Nasal cavity respiratory epithelium epithelial cell of viscerocranial mucosa (primary cell): ENCODE data around the gene LRRC4B. TPM values are rescaled to one million over a fixed set of nuclear protein-coding genes. Genes with fewer than 3 reads are reported as not detected.

Experiments
- total RNA-seq: library from RNA; depleted of rRNA; stranded (reverse); fragments of >200 nt; gene quantifications from 2 replicates; pipeline ENCODE4 v1.2.3, GENCODE V29; 2014

The LRRC4B gene, protein sequence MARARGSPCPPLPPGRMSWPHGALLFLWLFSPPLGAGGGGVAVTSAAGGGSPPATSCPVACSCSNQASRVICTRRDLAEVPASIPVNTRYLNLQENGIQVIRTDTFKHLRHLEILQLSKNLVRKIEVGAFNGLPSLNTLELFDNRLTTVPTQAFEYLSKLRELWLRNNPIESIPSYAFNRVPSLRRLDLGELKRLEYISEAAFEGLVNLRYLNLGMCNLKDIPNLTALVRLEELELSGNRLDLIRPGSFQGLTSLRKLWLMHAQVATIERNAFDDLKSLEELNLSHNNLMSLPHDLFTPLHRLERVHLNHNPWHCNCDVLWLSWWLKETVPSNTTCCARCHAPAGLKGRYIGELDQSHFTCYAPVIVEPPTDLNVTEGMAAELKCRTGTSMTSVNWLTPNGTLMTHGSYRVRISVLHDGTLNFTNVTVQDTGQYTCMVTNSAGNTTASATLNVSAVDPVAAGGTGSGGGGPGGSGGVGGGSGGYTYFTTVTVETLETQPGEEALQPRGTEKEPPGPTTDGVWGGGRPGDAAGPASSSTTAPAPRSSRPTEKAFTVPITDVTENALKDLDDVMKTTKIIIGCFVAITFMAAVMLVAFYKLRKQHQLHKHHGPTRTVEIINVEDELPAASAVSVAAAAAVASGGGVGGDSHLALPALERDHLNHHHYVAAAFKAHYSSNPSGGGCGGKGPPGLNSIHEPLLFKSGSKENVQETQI
- total RNA-seq: not detected in 2 replicates

DNA sequence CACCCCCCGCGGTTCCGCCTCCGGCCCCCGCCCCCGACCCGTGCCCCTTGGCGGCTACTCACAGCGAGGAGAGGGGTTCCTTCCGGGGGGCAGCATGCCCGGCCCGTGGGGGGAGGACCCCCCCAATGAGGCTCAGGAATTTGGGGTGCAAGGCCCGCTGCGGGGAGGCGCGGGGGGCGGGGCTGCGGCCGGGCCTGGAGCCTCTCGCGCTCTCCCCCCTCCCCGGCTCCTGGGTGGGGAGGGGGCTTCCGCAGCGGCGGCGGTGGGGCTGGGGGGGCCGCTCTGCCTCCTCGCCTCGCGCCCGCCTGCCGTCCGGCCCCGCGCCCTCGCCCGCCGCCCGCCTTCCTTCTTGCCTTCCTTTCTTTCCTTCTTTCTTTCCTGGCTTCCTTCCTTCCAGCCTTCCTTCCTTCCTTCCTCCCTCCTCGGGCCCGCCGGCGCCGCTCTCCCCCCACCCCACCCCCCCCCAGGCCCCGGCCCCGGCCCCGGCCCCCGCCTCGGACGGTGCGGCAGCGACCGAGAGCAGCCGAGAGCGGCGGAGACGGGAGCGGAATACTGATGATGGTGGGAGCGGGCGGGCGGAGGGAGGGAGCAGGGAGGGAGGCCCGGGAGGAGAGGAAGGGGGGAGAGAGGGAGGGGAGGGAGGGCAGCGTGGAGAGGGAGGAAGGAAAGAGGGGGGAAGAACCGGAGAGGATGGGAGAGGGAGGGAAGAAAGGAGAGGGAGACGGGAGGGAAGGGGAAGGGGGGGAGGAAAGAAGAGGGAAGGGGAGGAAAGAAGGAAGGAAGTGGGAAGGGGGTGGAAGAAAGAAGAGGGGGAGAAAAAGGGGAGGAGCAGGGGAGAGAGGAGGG lies at the start of gene LRRC4B:
Gene LRRC4B, minus strand, starts transcription at position 554 of the 846 bp plus-strand sequence. CDS start 19,597 bp downstream, outside the sequence.

DNA sequence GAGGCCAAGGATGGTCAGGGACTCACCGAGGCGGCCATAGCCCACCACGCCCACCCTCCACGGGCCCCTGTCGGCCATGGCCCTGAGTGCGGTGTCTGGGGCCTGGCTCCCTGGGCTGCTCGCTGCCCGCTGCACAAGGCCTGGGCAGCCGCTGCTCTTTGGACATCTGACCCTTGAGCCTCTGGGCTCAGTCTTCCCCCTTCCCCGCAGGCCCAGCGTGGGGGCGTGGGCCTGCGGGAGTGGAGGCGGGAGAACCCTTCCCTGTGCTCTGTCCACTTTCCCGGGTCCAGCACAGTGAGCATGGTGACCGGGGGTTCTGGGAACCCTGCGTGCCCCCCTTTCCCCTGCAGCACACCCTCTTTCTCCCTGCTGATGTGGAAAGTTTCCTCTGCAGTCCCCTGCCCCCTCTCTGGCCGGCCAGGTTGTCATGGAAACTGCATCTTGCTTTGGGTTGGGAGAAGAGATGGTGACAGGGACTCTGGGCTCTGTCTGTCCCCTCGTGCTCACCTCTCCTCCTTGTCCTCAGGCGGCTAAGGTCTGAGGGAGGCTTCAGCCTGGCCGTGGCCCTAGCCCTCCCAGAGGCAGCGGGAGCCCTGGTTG lies 54.4 kb downstream of the LRRC4B start, which contains the start of gene ASPDH:
Gene ASPDH, minus strand, starts transcription at position 168 of the 600 bp plus-strand sequence. Its CDS starts 90 bp downstream, at position 78.

DNA sequence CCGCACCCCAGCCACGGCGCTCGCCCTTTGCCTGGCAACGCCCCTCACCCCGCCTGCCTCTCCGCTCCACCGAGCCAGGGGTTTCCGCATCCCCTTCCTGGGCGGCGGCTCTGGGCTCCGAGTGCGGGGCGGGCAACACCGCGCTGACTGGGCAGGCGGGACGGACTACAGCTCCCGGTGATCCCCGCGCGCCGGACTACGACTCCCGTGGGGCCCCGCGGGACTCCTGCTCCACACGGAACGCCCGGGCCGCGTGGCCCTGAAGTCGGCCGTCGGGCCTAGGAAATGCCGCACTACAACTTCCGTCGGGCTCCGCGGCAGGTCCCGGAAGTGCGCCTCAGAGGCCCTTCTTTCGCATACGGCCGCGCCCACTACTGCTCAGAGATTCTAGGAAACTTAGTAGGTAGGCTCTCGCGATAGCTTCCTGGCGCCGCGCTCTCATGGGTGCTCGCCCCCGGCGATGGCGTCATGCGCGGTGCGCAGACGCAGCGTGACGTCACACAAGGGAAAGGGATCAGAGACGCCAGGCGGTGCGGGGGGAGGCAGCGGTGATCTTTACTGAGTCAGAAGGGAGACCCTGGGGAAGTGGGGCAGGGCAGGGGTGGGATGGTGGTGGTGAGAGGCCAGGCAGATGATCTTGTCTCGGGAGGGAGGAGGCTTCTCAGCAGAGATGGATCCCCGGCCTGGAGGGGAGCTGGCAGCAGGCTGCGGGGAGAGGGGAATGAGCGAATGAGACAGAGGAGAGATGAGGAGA lies 57.0 kb downstream of the LRRC4B start, which contains the start of gene JOSD2:
Gene JOSD2, minus strand, starts transcription at position 123 of the 754 bp plus-strand sequence. CDS start 760 bp downstream, outside the sequence.

DNA sequence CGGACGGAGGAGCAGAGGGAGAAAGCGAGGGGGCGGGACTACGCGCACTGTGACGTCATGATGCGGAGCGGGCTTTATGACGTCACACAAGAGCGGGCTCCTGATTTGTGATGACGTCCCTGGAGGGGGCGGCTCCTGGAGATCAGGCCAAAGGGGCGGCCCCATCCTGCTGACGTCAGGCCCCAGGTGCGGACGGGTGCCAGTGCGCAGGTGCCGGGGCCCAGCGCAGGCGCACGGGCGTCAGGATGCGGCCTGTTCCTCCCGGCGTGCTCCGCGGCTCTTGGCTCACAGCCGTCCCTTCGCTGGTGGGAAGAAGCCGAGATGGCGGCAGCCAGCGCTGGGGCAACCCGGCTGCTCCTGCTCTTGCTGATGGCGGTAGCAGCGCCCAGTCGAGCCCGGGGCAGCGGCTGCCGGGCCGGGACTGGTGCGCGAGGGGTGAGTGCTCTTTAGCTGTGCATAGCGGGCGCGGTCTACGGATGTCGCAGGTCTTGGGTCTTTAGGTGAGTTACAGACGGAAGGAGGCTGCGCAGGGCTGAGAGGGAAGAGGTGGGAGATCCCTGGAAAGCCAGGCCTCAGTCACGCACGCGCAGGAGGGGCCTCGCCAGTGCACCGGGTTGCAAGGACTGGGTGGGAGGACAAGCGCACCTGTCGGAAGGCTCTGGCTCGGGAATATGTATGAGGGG lies 91.9 kb downstream of the LRRC4B start, which contains the start of the genes EMC10 and GARIN5A:
Gene EMC10, plus strand, starts transcription at position 284 of the 683 bp plus-strand sequence. Its CDS starts 38 bp downstream, at position 322.
Gene GARIN5A, minus strand, starts transcription at position 625 of the 683 bp plus-strand sequence. Its CDS starts 460 bp downstream, at position 165.

Other genes starting within 250 kb of the LRRC4B start
- under 0.01 and 0.36 TPM in 2 replicates for gene KCNC3, start 239.1 kb downstream of the LRRC4B start, total RNA-seq
- under 0.01 and 0.78 TPM in 2 replicates for gene NAPSA, start 202.8 kb downstream of the LRRC4B start, total RNA-seq
- gene NR1H2, start 192.0 kb downstream of the LRRC4B start, total RNA-seq: 60.1 and 69.3 TPM in 2 replicates
- gene POLD1, start 184.1 kb downstream of the LRRC4B start, total RNA-seq: 25.6 and 27.7 TPM in 2 replicates
- gene SPIB, start 149.5 kb downstream of the LRRC4B start, total RNA-seq: not detected in 2 replicates
- gene MYBPC2, start 135.5 kb downstream of the LRRC4B start, total RNA-seq: not detected in 2 replicates
- 29.4 and 44.4 TPM in 2 replicates for gene EMC10, start 91.9 kb downstream of the LRRC4B start, total RNA-seq
- gene GARIN5A, start 91.6 kb downstream of the LRRC4B start, total RNA-seq: 0.68 and 1.4 TPM in 2 replicates
- gene JOSD2, start 57.2 kb downstream of the LRRC4B start, total RNA-seq: 14.4 and 19.5 TPM in 2 replicates
- gene ASPDH, start 54.5 kb downstream of the LRRC4B start, total RNA-seq: not detected in 2 replicates
- not detected in 2 replicates for gene SYT3, start 71.4 kb upstream of the LRRC4B start, total RNA-seq
- 0.68 TPM in 1 of 2 replicates, not detected in the other for gene C19orf81, start 81.0 kb upstream of the LRRC4B start, total RNA-seq
- gene SHANK1, start 151.4 kb upstream of the LRRC4B start, total RNA-seq: under 0.01 TPM in 1 of 2 replicates, not detected in the other
- gene CLEC11A, start 154.9 kb upstream of the LRRC4B start, total RNA-seq: under 0.01 and 0.07 TPM in 2 replicates
- gene GPR32, start 202.0 kb upstream of the LRRC4B start, total RNA-seq: not detected in 2 replicates
- not detected in 2 replicates for gene ACP4, start 222.0 kb upstream of the LRRC4B start, total RNA-seq